Vagina (tissue), 2 donors: ENCODE results near the gene NFIA.

Experiments used
- CTCF ChIP-seq, 3 experiments: fragments of 450-650 bp in 2 of 3; fragments of 200-600 bp in 1 of 3; sonication (generic) in 1 of 3; IDR thresholded peaks; one replicate each; pipeline ENCODE4 v1.5.1; 2017 to 2019; ENCODE audit warnings: antibody characterized with exemption in 3 of 3, mild to moderate bottlenecking in 2 of 3, moderate library complexity in 2 of 3
- POLR2A ChIP-seq, 2 donors: fragments of 450-650 bp; IDR thresholded peaks; one replicate each; pipeline ENCODE4 v1.6.1; 2017; ENCODE audit warnings: antibody characterized with exemption in 2 of 2, mild to moderate bottlenecking in 2 of 2, moderate library complexity in 2 of 2
- POLR2AphosphoS5 ChIP-seq, 2 donors: sonication (generic); formaldehyde crosslinking; IDR thresholded peaks; one replicate each; pipeline ENCODE4 v1.9.0; 2017; ENCODE audit warnings: antibody characterized with exemption in 2 of 2, mild to moderate bottlenecking in 2 of 2, low read depth in 1 of 2; ENCODE audit not compliant: insufficient read depth in 1 of 2

- no peak for TF ChIP-seq POLR2AphosphoS5 (IDR thresholded peaks at IDR 0.05; ENCODE audit: insufficient read depth in 1 of 2, low read depth in 1 of 2)
- no peak for TF ChIP-seq CTCF (IDR thresholded peaks at IDR 0.05)
- no peak for TF ChIP-seq POLR2A (IDR thresholded peaks at IDR 0.05)
These were observed 21.9 kb downstream of the NFIA start for GRCh38 chr1:61104220-61104671.
